ENCODE measurements around the gene NDUFA13. TPM values are rescaled to one million over a fixed set of nuclear protein-coding genes. Genes with fewer than 3 reads are reported as not detected.

Gene NDUFA13
- total and polyA plus RNA-seq, 2 donors: 219 to 433 TPM

DNA sequence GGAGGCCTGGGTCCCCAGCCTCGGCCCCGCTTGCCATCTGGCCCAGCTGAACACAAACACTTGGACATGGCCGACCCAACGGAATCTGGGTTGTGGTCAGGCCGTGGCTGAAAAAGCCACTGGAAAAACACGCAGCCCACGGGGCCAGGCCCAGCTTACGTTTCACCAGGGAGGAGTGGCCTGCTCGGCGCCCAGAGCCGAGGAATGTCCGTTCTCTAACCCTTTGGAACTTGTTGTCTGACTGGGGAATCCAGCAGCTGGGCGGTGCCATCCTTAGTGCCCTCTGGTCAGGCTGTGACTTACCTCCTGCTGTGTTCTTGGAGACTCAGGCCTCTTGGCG, 35.8 kb downstream of the NDUFA13 start:
- 89% methylated on average over 14 of the region's 14 CpGs for WGBS

DNA sequence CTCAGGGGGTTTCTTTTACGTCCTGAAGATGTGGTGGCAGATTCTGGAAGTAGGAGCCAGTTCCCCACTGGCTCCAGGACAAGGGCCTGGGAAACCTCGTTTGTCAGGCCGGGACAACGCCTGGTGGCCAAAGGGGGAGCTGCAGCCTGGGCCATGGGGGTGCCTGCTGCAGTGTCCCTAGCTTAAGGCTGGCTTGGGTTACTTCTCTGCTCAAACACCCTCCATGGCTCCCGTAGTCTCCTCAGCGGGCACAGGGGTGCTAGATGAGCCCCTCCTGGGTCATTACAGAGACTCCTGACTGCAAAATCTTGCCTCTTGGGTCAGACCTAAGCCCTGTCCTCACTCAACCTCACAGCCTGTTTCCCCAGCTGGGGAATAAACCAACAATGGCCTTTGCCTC, 36.8 kb downstream of the NDUFA13 start:
- H3K27ac ChIP-seq (ENCODE audit: low read depth in 1 of 2, low read length in 1 of 2): no peak overlapping the region
- WGBS: 73% methylated on average over 6 of the region's 6 CpGs
- H3K4me3 ChIP-seq (ENCODE audit: low read length in 2 of 2): no peak overlapping the region
- H3K4me1 ChIP-seq (ENCODE audit: control insufficient read depth in 2 of 2, insufficient read depth in 2 of 2, low read length in 2 of 2): no peaks in the 10 kb centered on the region
- H3K9me3 ChIP-seq (ENCODE audit: control insufficient read depth in 2 of 2, insufficient read depth in 1 of 2, low read length in 1 of 2): peaks cover 0 to 4% of the 10 kb centered on the region in 2 donors
- no peak for DNase-seq (ENCODE audit: low read depth in 6 of 9, low spot score in 9 of 9)
- no peaks in the 10 kb centered on the region for H3K36me3 ChIP-seq (ENCODE audit: control insufficient read depth in 2 of 2, insufficient read depth in 2 of 2, low read length in 1 of 2)
- peaks cover 0 to 8% of the 10 kb centered on the region in 2 donors for H3K27me3 ChIP-seq (ENCODE audit: control insufficient read depth in 2 of 2, insufficient read depth in 1 of 2, low read length in 1 of 2)

More for the DNA sequence above, 35.8 kb downstream of the NDUFA13 start:
- no peaks in the 10 kb centered on the region for H3K4me1 ChIP-seq (ENCODE audit: control insufficient read depth in 2 of 2, insufficient read depth in 2 of 2, low read length in 2 of 2)
- H3K4me3 ChIP-seq (ENCODE audit: low read length in 2 of 2): no peak overlapping the region
- no peaks in the 10 kb centered on the region for H3K36me3 ChIP-seq (ENCODE audit: control insufficient read depth in 2 of 2, insufficient read depth in 2 of 2, low read length in 1 of 2)
- peaks cover 0 to 4% of the 10 kb centered on the region in 2 donors for H3K9me3 ChIP-seq (ENCODE audit: control insufficient read depth in 2 of 2, insufficient read depth in 1 of 2, low read length in 1 of 2)
- no peak overlapping the region for H3K27ac ChIP-seq (ENCODE audit: low read depth in 1 of 2, low read length in 1 of 2)
- peaks cover 0 to 13% of the 10 kb centered on the region in 2 donors for H3K27me3 ChIP-seq (ENCODE audit: control insufficient read depth in 2 of 2, insufficient read depth in 1 of 2, low read length in 1 of 2)
- no peak for DNase-seq (ENCODE audit: low read depth in 6 of 9, low spot score in 9 of 9)

DNA sequence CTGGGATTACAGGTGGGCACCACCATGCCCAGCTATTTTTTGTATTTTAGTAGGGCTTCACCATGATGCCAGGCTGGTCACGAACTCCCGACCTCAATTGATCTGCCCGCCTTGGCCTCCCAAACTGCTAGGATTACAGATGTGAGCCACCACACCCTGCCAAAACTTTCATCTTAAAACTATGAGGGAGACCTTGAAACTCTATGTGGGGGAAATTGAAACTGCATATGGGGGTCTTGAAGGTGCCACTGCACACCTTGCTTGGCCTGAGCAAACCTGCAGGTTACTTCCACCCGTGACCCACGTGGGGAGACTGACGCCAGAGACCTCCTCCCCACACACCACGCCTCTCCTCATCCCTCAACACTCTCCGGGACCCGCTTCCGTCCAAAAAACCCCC, 37.6 kb downstream of the NDUFA13 start:
- whole genome bisulfite sequencing: 92% methylated on average over 10 of the region's 10 CpGs
- Histone ChIP-seq H3K36me3 (ENCODE audit: control insufficient read depth in 2 of 2, insufficient read depth in 2 of 2, low read length in 1 of 2) (peaks cover 0 to under 1% of the 10 kb centered on the region in 2 donors), H3K4me3 (ENCODE audit: low read length in 2 of 2) (no peak overlapping the region), H3K9me3 (ENCODE audit: control insufficient read depth in 2 of 2, insufficient read depth in 1 of 2, low read length in 1 of 2) (peaks cover 0 to 4% of the 10 kb centered on the region in 2 donors), H3K27ac (ENCODE audit: low read depth in 1 of 2, low read length in 1 of 2) (no peak overlapping the region), H3K27me3 (ENCODE audit: control insufficient read depth in 2 of 2, insufficient read depth in 1 of 2, low read length in 1 of 2) (peaks cover 0 to 4% of the 10 kb centered on the region in 2 donors), H3K4me1 (ENCODE audit: control insufficient read depth in 2 of 2, insufficient read depth in 2 of 2, low read length in 2 of 2) (no peaks in the 10 kb centered on the region)
- no peak for DNase-seq (ENCODE audit: low read depth in 6 of 9, low spot score in 9 of 9)

DNA sequence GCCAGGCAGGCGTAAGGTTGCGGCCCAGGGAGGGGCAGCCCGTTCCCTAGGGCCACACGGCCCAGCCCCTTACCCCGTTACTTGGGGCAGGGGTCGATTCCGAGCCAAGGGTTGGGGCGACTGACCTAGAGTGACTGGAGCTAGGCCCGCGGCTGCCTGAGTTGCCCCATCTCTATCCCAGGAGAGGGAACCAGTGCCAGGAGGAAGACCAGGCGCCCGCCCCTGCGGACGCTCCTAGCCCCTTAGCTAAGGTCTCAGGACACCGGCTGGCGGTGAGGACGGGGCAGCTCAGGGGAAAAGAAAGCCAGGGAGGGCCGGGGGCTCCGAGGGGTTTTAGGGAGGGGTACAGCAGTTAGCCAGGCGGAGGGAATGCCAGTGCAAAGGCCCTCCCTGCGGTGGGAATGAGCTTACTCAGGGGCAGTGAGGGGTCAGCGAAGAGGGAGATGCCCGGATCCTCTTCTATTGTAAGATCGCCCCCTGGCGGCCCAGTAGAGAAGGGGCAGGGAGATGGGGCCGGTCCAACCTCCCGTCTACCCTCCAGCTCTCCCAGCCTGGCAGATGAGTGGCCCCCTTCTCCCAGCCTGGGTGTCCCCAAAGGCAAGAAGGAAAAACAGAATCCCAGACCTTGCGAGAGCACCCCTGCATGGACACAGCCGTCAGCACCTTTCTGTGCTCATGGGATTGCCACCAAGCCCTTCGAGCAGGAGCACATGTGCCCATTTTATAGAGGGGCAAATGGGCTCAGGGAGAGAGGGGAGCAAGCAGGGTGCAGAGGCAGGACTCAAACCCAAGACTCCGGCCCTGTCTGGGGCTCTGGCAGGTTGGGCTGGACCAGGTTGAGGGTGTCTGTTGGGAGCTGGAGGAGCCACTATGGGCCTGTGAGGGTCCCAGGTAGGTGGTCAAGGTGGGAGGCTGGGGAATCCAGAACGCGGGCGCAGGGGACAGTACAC, 38.3 kb downstream of the NDUFA13 start:
- Histone ChIP-seq H3K27me3 (ENCODE audit: control insufficient read depth in 2 of 2, insufficient read depth in 1 of 2, low read length in 1 of 2) (peaks cover 0 to 4% of the 10 kb centered on the region in 2 donors), H3K27ac (ENCODE audit: low read depth in 1 of 2, low read length in 1 of 2) (no peak overlapping the region), H3K36me3 (ENCODE audit: control insufficient read depth in 2 of 2, insufficient read depth in 2 of 2, low read length in 1 of 2) (peaks cover 0 to 4% of the 10 kb centered on the region in 2 donors), H3K4me3 (ENCODE audit: low read length in 2 of 2) (no peak overlapping the region), H3K4me1 (ENCODE audit: control insufficient read depth in 2 of 2, insufficient read depth in 2 of 2, low read length in 2 of 2) (no peaks in the 10 kb centered on the region), H3K9me3 (ENCODE audit: control insufficient read depth in 2 of 2, insufficient read depth in 1 of 2, low read length in 1 of 2) (peaks cover 0 to 4% of the 10 kb centered on the region in 2 donors)
- peak in 1 of 9 donors; percentile 38 for DNase-seq (ENCODE audit: low read depth in 6 of 9, low spot score in 9 of 9)
- WGBS: 77% methylated on average over 34 of the region's 34 CpGs

DNA sequence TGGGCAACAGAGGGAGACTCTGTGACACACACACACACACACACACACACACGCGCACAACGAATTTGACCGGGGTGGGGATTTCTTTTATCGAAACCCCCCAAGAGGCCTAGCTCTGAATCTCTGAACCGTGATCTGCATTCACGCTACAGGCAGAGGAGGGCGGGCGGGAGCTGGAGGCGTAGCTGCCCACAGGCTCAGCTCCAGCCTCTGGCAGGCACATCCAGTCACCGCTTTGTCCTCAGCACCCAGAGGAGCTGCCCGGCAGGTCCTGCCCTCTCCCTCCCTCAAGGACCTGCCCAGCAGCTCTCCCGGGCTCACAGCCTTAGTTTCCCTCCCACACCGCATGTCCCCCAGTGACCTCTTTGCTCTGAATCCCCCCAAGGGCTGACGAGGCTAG, 42.0 kb downstream of the NDUFA13 start:
- WGBS: 90% methylated on average over 15 of the region's 15 CpGs
- no peak overlapping the region for H3K4me3 ChIP-seq (ENCODE audit: low read length in 2 of 2)
- DNase-seq (ENCODE audit: low read depth in 6 of 9, low spot score in 9 of 9): no peak
- no peaks in the 10 kb centered on the region for H3K27me3 ChIP-seq (ENCODE audit: control insufficient read depth in 2 of 2, insufficient read depth in 1 of 2, low read length in 1 of 2)
- no peaks in the 10 kb centered on the region for H3K4me1 ChIP-seq (ENCODE audit: control insufficient read depth in 2 of 2, insufficient read depth in 2 of 2, low read length in 2 of 2)
- no peak overlapping the region for H3K27ac ChIP-seq (ENCODE audit: low read depth in 1 of 2, low read length in 1 of 2)
- no peaks in the 10 kb centered on the region for H3K9me3 ChIP-seq (ENCODE audit: control insufficient read depth in 2 of 2, insufficient read depth in 1 of 2, low read length in 1 of 2)
- H3K36me3 ChIP-seq (ENCODE audit: control insufficient read depth in 2 of 2, insufficient read depth in 2 of 2, low read length in 1 of 2): peaks cover under 1 to 14% of the 10 kb centered on the region in 2 donors

DNA sequence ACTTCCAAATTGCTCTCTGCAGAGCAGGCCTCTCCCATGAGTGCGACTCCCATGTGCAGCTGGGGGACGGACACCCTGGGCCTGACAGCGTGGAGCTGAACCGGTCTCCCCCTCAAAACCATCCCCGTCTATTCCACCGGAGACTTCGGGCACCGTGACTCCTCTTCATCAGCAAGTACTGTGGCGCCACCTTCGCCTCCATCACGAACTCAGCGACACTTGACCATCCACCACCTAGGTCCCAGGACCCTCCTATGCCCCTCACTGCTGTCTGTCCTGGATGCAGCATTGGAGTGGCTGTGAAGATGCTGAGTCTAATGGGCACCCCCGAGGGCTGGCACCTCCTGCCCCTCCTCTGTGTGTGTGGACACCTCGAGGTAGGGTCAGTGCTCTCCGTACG, 42.6 kb downstream of the NDUFA13 start:
- Histone ChIP-seq H3K27ac (ENCODE audit: low read depth in 1 of 2, low read length in 1 of 2) (no peak overlapping the region), H3K36me3 (ENCODE audit: control insufficient read depth in 2 of 2, insufficient read depth in 2 of 2, low read length in 1 of 2) (peaks cover 4 to 18% of the 10 kb centered on the region in 2 donors), H3K4me1 (ENCODE audit: control insufficient read depth in 2 of 2, insufficient read depth in 2 of 2, low read length in 2 of 2) (no peaks in the 10 kb centered on the region), H3K9me3 (ENCODE audit: control insufficient read depth in 2 of 2, insufficient read depth in 1 of 2, low read length in 1 of 2) (no peaks in the 10 kb centered on the region), H3K4me3 (ENCODE audit: low read length in 2 of 2) (no peak overlapping the region), H3K27me3 (ENCODE audit: control insufficient read depth in 2 of 2, insufficient read depth in 1 of 2, low read length in 1 of 2) (no peaks in the 10 kb centered on the region)
- whole genome bisulfite sequencing: 97% methylated on average over 16 of the region's 16 CpGs
- no peak for DNase-seq (ENCODE audit: low read depth in 6 of 9, low spot score in 9 of 9)

DNA sequence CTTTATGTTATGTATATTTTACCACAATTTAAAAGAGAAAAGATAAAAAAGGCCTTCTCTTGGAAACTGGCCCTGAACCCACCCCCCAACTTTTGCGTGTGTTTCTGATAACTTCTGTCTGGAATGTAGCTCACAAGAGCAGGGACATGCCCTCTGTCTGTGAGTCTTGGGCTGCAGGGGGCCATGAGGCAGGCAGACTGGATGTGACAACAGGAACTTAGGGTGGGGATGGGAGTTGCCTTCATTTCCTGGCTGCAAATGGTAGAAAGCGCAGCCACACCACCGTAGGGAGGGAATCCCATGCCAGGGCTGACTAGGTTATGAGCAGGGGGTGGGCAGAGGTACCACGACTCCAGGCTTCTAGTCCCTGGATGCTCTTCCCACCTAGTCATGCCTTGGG, 43.9 kb downstream of the NDUFA13 start:
- peaks cover 8 to 22% of the 10 kb centered on the region in 2 donors for H3K36me3 ChIP-seq (ENCODE audit: control insufficient read depth in 2 of 2, insufficient read depth in 2 of 2, low read length in 1 of 2)
- no peak overlapping the region for H3K27ac ChIP-seq (ENCODE audit: low read depth in 1 of 2, low read length in 1 of 2)
- no peaks in the 10 kb centered on the region for H3K4me1 ChIP-seq (ENCODE audit: control insufficient read depth in 2 of 2, insufficient read depth in 2 of 2, low read length in 2 of 2)
- no peak overlapping the region for H3K4me3 ChIP-seq (ENCODE audit: low read length in 2 of 2)
- 69% methylated on average over 4 of the region's 4 CpGs for WGBS
- H3K9me3 ChIP-seq (ENCODE audit: control insufficient read depth in 2 of 2, insufficient read depth in 1 of 2, low read length in 1 of 2): no peaks in the 10 kb centered on the region
- H3K27me3 ChIP-seq (ENCODE audit: control insufficient read depth in 2 of 2, insufficient read depth in 1 of 2, low read length in 1 of 2): no peaks in the 10 kb centered on the region
- DNase-seq (ENCODE audit: low read depth in 6 of 9, low spot score in 9 of 9): no peak

DNA sequence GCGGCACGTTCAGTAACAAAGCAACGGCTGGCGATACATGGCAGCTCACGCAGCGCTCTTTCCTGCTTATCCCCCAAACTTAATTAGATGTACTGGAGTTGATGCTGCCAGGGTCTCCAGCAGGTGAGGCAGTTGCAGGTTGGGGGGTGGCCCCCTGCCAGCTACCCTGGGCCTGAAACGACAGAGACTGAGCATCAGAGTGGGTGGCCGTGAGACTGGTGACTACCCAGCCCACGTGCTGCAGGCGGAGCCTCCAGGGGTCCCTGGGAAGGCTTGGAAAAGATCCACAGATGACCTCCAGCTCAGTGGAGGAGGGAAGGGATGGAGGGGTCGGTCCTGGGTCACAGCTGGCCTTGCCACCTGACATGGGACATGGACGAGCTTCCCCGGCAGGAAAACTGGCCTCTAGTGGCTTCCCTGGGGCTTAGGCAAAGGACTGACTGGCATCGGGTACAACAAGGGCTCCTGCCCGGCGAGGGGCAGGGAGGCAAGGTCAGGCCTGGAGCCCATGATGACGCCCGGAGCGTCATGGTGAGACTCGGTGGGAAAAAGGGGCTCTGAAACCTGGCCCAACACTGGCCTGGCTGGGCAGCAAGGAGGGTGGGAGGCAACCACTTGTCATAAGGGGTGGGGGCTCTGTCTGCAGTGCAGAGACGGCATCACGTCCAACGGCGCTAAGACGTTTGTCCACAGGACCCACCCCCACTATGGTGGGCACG, 46.1 kb downstream of the NDUFA13 start:
- DNase-seq (ENCODE audit: low read depth in 6 of 9, low spot score in 9 of 9): no peak
- WGBS: 94% methylated on average over 26 of the region's 26 CpGs

More for the DNA sequence above, 46.1 kb downstream of the NDUFA13 start:
- H3K4me3 ChIP-seq (ENCODE audit: low read length in 2 of 2): no peak overlapping the region
- no peaks in the 10 kb centered on the region for H3K9me3 ChIP-seq (ENCODE audit: control insufficient read depth in 2 of 2, insufficient read depth in 1 of 2, low read length in 1 of 2)
- peaks cover 11 to 28% of the 10 kb centered on the region in 2 donors for H3K36me3 ChIP-seq (ENCODE audit: control insufficient read depth in 2 of 2, insufficient read depth in 2 of 2, low read length in 1 of 2)
- no peak overlapping the region for H3K27ac ChIP-seq (ENCODE audit: low read depth in 1 of 2, low read length in 1 of 2)
- H3K4me1 ChIP-seq (ENCODE audit: control insufficient read depth in 2 of 2, insufficient read depth in 2 of 2, low read length in 2 of 2): no peaks in the 10 kb centered on the region
- H3K27me3 ChIP-seq (ENCODE audit: control insufficient read depth in 2 of 2, insufficient read depth in 1 of 2, low read length in 1 of 2): no peaks in the 10 kb centered on the region

Measured in thymus (tissue), 11 donors.